Measurements from ENCODE around the gene EIF5. TPM values are rescaled to one million over a fixed set of nuclear protein-coding genes. Genes with fewer than 3 reads are reported as not detected.
A peak's percentile ranks its signal among the peaks of the same experiment; 100 is the strongest.

Gene EIF5
- total and polyA plus RNA-seq, 2 of the 8 experiments (the other 6 are each of a cell fraction or from before 2014, with no cell fraction given): 179 to 323 TPM

DNA sequence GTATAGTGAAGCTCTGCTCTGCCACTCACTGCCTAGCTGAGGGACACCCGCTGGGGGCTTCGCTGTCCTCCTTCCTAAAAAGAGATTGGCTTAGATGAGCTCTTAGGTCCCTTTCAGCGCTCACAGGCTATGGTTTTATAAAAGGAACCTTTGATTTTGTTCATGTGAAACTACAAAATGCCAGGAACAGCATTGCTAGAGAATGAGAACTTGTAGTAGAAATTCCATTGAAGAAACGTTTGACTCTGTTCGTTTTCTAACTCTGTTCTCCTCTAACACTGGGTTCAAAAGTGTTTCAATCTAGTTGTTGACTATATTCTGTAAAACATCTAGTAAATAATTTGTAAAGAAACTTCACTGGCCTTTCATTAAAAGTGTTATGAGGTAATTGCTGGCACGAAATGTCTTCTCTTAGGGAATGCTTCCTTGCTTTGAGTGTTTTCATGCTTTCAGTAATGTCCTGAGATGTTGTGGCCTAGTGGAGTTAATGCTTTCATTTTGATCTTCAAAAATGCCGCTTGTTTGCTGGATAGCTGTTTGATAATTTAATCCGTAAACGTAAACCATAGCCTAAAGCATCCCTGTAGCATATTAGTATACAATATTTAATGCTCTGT lies 52.8 kb downstream of the EIF5 start:
- no peak overlapping the region for H3K56ac ChIP-seq (replicated peaks; ENCODE audit: insufficient read length, low read depth, low read length)
- H3K79me2 ChIP-seq (ENCODE audit: control insufficient read depth in 1 of 2, insufficient read depth in 2 of 2, low read length in 2 of 2): peaks cover 24 to 56% of the 10 kb centered on the region in 2 experiments
- no peak overlapping the region for H4K91ac ChIP-seq (replicated peaks; ENCODE audit: insufficient read length, low read length)
- H2BK12ac ChIP-seq (ENCODE audit: low read depth, low read length): no peak overlapping the region
- H3K4me2 ChIP-seq (ENCODE audit: insufficient read depth in 1 of 2, low read depth in 2 of 2, low read length in 2 of 2): peak overlapping the region; percentile 93 to 99
- ChIA-PET CTCF (ENCODE audit: partially characterized antibody) (interaction anchor here (1.0 to 4.5 kb wide), 2 partner anchors 9 to 36 kb away, joined by 3 to 22 read pairs; no protein-coding TSS in a partner anchor), POLR2A (ENCODE audit: partially characterized antibody) (interaction anchor here (0.6 to 3.2 kb wide), 6 partner anchors 16 to 55 kb away, joined by 3 to 22 read pairs (median 3); no protein-coding TSS in a partner anchor)
- H3K14ac ChIP-seq (ENCODE audit: insufficient read length): no peak overlapping the region
- H2BK120ac ChIP-seq (replicated peaks; ENCODE audit: low read depth, low read length): no peak overlapping the region
- peaks cover 11 to 21% of the 10 kb centered on the region in 2 experiments for H4K20me1 ChIP-seq (replicated peaks in 1 of 2; ENCODE audit: control insufficient read depth in 1 of 2, insufficient read depth in 2 of 2, low read length in 2 of 2)
- FAIRE-seq (no peak), DNase-seq (ENCODE audit: low read depth in 1 of 2, low spot score in 2 of 2) (no peak)
- no peaks in the 10 kb centered on the region for H3K9me3 ChIP-seq (ENCODE audit: insufficient read depth in 2 of 2, low read depth in 1 of 2, low read length in 1 of 2)
- no peak overlapping the region for H3K23ac ChIP-seq (ENCODE audit: insufficient read length)
- H3K9ac ChIP-seq (replicated peaks in 1 of 4; ENCODE audit: extremely low read depth in 1 of 4, low read depth in 3 of 4, low read length in 3 of 4): no peak overlapping the region; a peak in 1 of 7 replicates
- no peak overlapping the region for H2AK5ac ChIP-seq (ENCODE audit: low read depth, low read length)
- no peak overlapping the region for H3K4ac ChIP-seq (replicated peaks; ENCODE audit: insufficient read length, low read depth, low read length)
- WGBS, 2 experiments (ENCODE audit: extremely low coverage in 1 of 2, insufficient coverage in 1 of 2, insufficient read length in 1 of 2, insufficient replicate concordance in 2 of 2, low coverage in 1 of 2, low lambda C conversion rate in 2 of 2, missing lambda C conversion rate in 1 of 2): 47% methylated on average over 9 of the region's 9 CpGs; no CpG with 5 or more reads in 1 of the 2 experiments
- peaks cover 0 to 10% (median 5%) of the 10 kb centered on the region in 4 experiments; a peak in 3 of 7 replicates for H3K27me3 ChIP-seq (replicated peaks in 1 of 4; ENCODE audit: control insufficient read depth in 3 of 4, extremely low read depth in 1 of 4, insufficient read depth in 3 of 4, low read length in 3 of 4)
- H3K4me1 ChIP-seq (replicated peaks in 1 of 4; ENCODE audit: control insufficient read depth in 3 of 4, insufficient read depth in 4 of 4, low read length in 3 of 4): peaks cover 0 to 8% (median 4%) of the 10 kb centered on the region in 4 experiments; a peak in 5 of 7 replicates
- no peaks in the 10 kb centered on the region; the same call in 1 of the 2 replicates for H3K79me1 ChIP-seq (ENCODE audit: low read depth, low read length)
- peaks cover 14% of the 10 kb centered on the region for H3K23me2 ChIP-seq (ENCODE audit: low read depth, low read length)
- no peak overlapping the region for H2AFZ ChIP-seq (ENCODE audit: low read length)
- no peak overlapping the region for H3K18ac ChIP-seq (ENCODE audit: extremely low read depth, low read length)
- no peak overlapping the region for H4K8ac ChIP-seq (ENCODE audit: extremely low read depth, insufficient read depth, low read length)
- H2BK5ac ChIP-seq (ENCODE audit: low read depth, low read length): no peak overlapping the region
- peak overlapping the region; percentile 82 to 91 (median 88) for H3K4me3 ChIP-seq (ENCODE audit: extremely low read depth in 1 of 4, insufficient read depth in 2 of 4, low read depth in 3 of 4, low read length in 4 of 4)
- no peaks in the 10 kb centered on the region for H3K36me3 ChIP-seq (ENCODE audit: control insufficient read depth in 2 of 4, insufficient read depth in 4 of 4, low read length in 3 of 4)
- H2BK20ac ChIP-seq (ENCODE audit: low read length): no peak overlapping the region
- H2BK15ac ChIP-seq (ENCODE audit: low read length): no peak overlapping the region
- H3K27ac ChIP-seq (ENCODE audit: low read depth, low read length): no peak overlapping the region
- no peak overlapping the region for H4K5ac ChIP-seq (ENCODE audit: insufficient read length, low read depth, low read length)
- TF ChIP-seq SIRT6 (IDR thresholded peaks at IDR 0.05; ENCODE audit: low read length): no peak
- no peak for TF ChIP-seq ZNF274 (IDR thresholded peaks at IDR 0.05; ENCODE audit: borderline replicate concordance, extremely low read depth, low read length)
- no peak for TF ChIP-seq CBX8 (IDR thresholded peaks at IDR 0.05; ENCODE audit: borderline replicate concordance, low read depth, low read length)
- TF ChIP-seq HDAC6 (IDR thresholded peaks at IDR 0.05; ENCODE audit: low read depth, low read length): no peak
